Spinal cord (tissue), 10 donors: Measurements from ENCODE around the gene EN2. TPM values are rescaled to one million over a fixed set of nuclear protein-coding genes. Genes with fewer than 3 reads are reported as not detected.

Source experiments
- DNase-seq, 6 donors: peaks; one replicate each; pipeline versions ENCODE4 v3.0.0 to v3.0.0-alpha.2; 2013 to 2015; ENCODE audit warnings: low spot score in 6 of 6, low read depth in 4 of 6
- H3K27ac ChIP-seq: one replicate; pipeline ENCODE4 v1.5.1; 2013; ENCODE audit warnings: low read depth, low read length, control low read depth
- H3K27me3 ChIP-seq: one replicate; pipeline ENCODE4 v1.6.1; 2013; ENCODE audit warnings: low read length; ENCODE audit not compliant: control insufficient read depth, insufficient read depth
- H3K36me3 ChIP-seq: one replicate; pipeline ENCODE4 v1.6.1; 2013; ENCODE audit warnings: low read length; ENCODE audit not compliant: control insufficient read depth, insufficient read depth
- H3K4me1 ChIP-seq: one replicate; pipeline ENCODE4 v1.6.1; 2013; ENCODE audit warnings: low read length; ENCODE audit not compliant: control insufficient read depth, insufficient read depth
- H3K4me3 ChIP-seq: one replicate; pipeline ENCODE4 v1.5.1; 2013; ENCODE audit warnings: low read depth, low read length, control low read depth
- H3K9me3 ChIP-seq: one replicate; pipeline ENCODE4 v1.6.1; 2013; ENCODE audit warnings: low read length; ENCODE audit not compliant: control insufficient read depth, insufficient read depth
- WGBS: methylation state at CpG from one replicate; pipeline ENCODE4 v1.1.5; 2013; ENCODE audit warnings: missing lambda C conversion rate; ENCODE audit not compliant: insufficient coverage; 5-methylcytosine and 5-hydroxymethylcytosine counted together
- polyA plus RNA-seq, 2 donors: library from polyadenylated mRNA; unstranded; fragments of 120-200 nt; gene quantifications; one replicate each; pipeline ENCODE4 v1.2.1, GENCODE V29; 2013; ENCODE audit not compliant: insufficient read length in 2 of 2
- total RNA-seq, 2 donors: library from RNA; depleted of rRNA in 1 of 2; stranded (reverse); fragments of 120-200 nt in 1 of 2; fragments of >200 nt in 1 of 2; gene quantifications; one replicate each; pipeline versions ENCODE4 v1.2.3 to v1.2.4, GENCODE V29; 2013 to 2014
- donor health status: healthy.

EN2 gene
- total and polyA plus RNA-seq, 4 donors: 0.06 to 0.72 (median 0.22) TPM; not detected in 1

- Histone ChIP-seq H3K27me3 (peaks cover 93% of the 10 kb centered on the region), H3K36me3 (no peaks in the 10 kb centered on the region), H3K4me3 (no peak overlapping the region), H3K9me3 (no peaks in the 10 kb centered on the region), H3K4me1 (peaks cover 29% of the 10 kb centered on the region), H3K27ac (no peak overlapping the region)
- 5% methylated on average over 8 of the region's 8 CpGs for WGBS
- DNase-seq: no peak
Observed at GRCh38 chr7:155460926-155461613, 3.1 kb downstream of the EN2 start.

GRCh38 chr7:155461631-155462030, 3.7 kb downstream of the EN2 start:
- DNase-seq: no peak
- Histone ChIP-seq H3K4me1 (peaks cover 29% of the 10 kb centered on the region), H3K4me3 (no peak overlapping the region), H3K27ac (no peak overlapping the region), H3K36me3 (no peaks in the 10 kb centered on the region), H3K27me3 (peaks cover 93% of the 10 kb centered on the region), H3K9me3 (no peaks in the 10 kb centered on the region)
- WGBS: 40% methylated on average over 1 of the region's 3 CpGs

GRCh38 chr7:155462163-155462735, 4.3 kb downstream of the EN2 start:
- no peak for DNase-seq
- H3K4me1 ChIP-seq: peaks cover 29% of the 10 kb centered on the region
- no peaks in the 10 kb centered on the region for H3K36me3 ChIP-seq
- H3K4me3 ChIP-seq: no peak overlapping the region
- no peak overlapping the region for H3K27ac ChIP-seq
- 13% methylated on average over 28 of the region's 33 CpGs for WGBS
- H3K9me3 ChIP-seq: no peaks in the 10 kb centered on the region
- H3K27me3 ChIP-seq: peaks cover 93% of the 10 kb centered on the region

- no peak overlapping the region for H3K4me3 ChIP-seq
- 12% methylated on average over 15 of the region's 15 CpGs for WGBS
- peaks cover 34% of the 10 kb centered on the region for H3K4me1 ChIP-seq
- H3K9me3 ChIP-seq: no peaks in the 10 kb centered on the region
- no peak for DNase-seq
- no peaks in the 10 kb centered on the region for H3K36me3 ChIP-seq
- H3K27me3 ChIP-seq: peaks cover 99% of the 10 kb centered on the region
- H3K27ac ChIP-seq: no peak overlapping the region
Observed at GRCh38 chr7:155463114-155463811, 5.3 kb downstream of the EN2 start.

- no peaks in the 10 kb centered on the region for H3K9me3 ChIP-seq
- H3K36me3 ChIP-seq: no peaks in the 10 kb centered on the region
- H3K4me3 ChIP-seq: no peak overlapping the region
- no peak for DNase-seq
- H3K27ac ChIP-seq: no peak overlapping the region
- WGBS: 24% methylated on average over 3 of the region's 6 CpGs
- peaks cover 100% of the 10 kb centered on the region for H3K27me3 ChIP-seq
- H3K4me1 ChIP-seq: peaks cover 34% of the 10 kb centered on the region
Observed at GRCh38 chr7:155464183-155464582, 6.3 kb downstream of the EN2 start.

GRCh38 chr7:155464948-155465739, 7.2 kb downstream of the EN2 start:
- Histone ChIP-seq H3K27me3 (peaks cover 100% of the 10 kb centered on the region), H3K36me3 (no peaks in the 10 kb centered on the region), H3K9me3 (no peaks in the 10 kb centered on the region), H3K4me3 (no peak overlapping the region), H3K27ac (no peak overlapping the region), H3K4me1 (peaks cover 27% of the 10 kb centered on the region)
- no peak for DNase-seq
- WGBS: 1% methylated on average over 27 of the region's 33 CpGs

GRCh38 chr7:155465761-155466141, 7.8 kb downstream of the EN2 start:
- H3K27ac ChIP-seq: no peak overlapping the region
- WGBS: 16% methylated on average over 5 of the region's 9 CpGs

GRCh38 chr7:155466142-155466813, 8.3 kb downstream of the EN2 start:
- no peak for DNase-seq
- no peak overlapping the region for H3K4me3 ChIP-seq
- no peaks in the 10 kb centered on the region for H3K36me3 ChIP-seq
- H3K4me1 ChIP-seq: peaks cover 27% of the 10 kb centered on the region
- H3K9me3 ChIP-seq: no peaks in the 10 kb centered on the region
- H3K27ac ChIP-seq: no peak overlapping the region
- 1% methylated on average over 42 of the region's 42 CpGs for WGBS
- peaks cover 100% of the 10 kb centered on the region for H3K27me3 ChIP-seq

More at GRCh38 chr7:155465761-155466141, 7.8 kb downstream of the EN2 start:
- Histone ChIP-seq H3K4me1 (peaks cover 27% of the 10 kb centered on the region), H3K27me3 (peaks cover 100% of the 10 kb centered on the region), H3K36me3 (no peaks in the 10 kb centered on the region), H3K9me3 (no peaks in the 10 kb centered on the region), H3K4me3 (no peak overlapping the region)
- DNase-seq: no peak
